ENCODE data around the gene STK17A. TPM values are rescaled to one million over a fixed set of nuclear protein-coding genes. Genes with fewer than 3 reads are reported as not detected.
A peak's percentile ranks its signal among the peaks of the same experiment; 100 is the strongest.

The STK17A gene
- total RNA-seq, 1 experiment from 2014 or later: 21.3 TPM

- TF ChIP-seq POLR2AphosphoS5 (IDR thresholded peaks at IDR 0.05; ENCODE audit: low read depth, low read length): no peak
- in situ Hi-C loops (cut with HindIII; ENCODE audit: low pct_unique_long_range_greater_than_20kb, low sequenced_read_pairs) (loop anchor here (25.0 kb wide), 1 partner anchor 120 kb away; no protein-coding TSS in a partner anchor), intact Hi-C loops (cut with micrococcal nuclease; ENCODE audit: unreplicated experiment) (no loop called here)
- H3K27ac ChIP-seq (ENCODE audit: low read length): no peak overlapping the region
- ATAC-seq (no peak), DNase-seq (ENCODE audit: low read depth, low spot score) (no peak)
- BruUV-seq (replicated peaks): no TSS peak
- H3K36me3 ChIP-seq (ENCODE audit: control insufficient read depth, insufficient read depth, low read length): no peaks in the 10 kb centered on the region; the same call in 1 of the 2 replicates
- no peaks in the 10 kb centered on the region for H3K27me3 ChIP-seq (ENCODE audit: control insufficient read depth, insufficient read depth, low read length)
- ChIA-PET POLR2A (interaction anchor here (0.6 kb wide), 1 partner anchor 119 kb away, joined by 4 read pairs; no protein-coding TSS in a partner anchor), CTCF (interaction anchor here (0.6 to 0.7 kb wide), 2 partner anchors 10 to 1828 kb away, joined by 3 to 7 read pairs; no protein-coding TSS in a partner anchor)
- no peaks in the 10 kb centered on the region for H3K9me3 ChIP-seq (ENCODE audit: control insufficient read depth, insufficient read depth, low read depth, low read length)
- no peak overlapping the region for H3K4me3 ChIP-seq (ENCODE audit: low read depth in 2 of 2, low read length in 2 of 2)
- peaks cover 23% of the 10 kb centered on the region for H3K4me1 ChIP-seq (ENCODE audit: control insufficient read depth, insufficient read depth, low read length)
These were observed 9.4 kb downstream of the STK17A start for GRCh38 chr7:43592326-43592725.

- DNase-seq (ENCODE audit: low read depth, low spot score): no peak
- no TSS peak for BruUV-seq (replicated peaks)
- intact Hi-C loops (cut with micrococcal nuclease; ENCODE audit: unreplicated experiment): no loop called here
- in situ Hi-C loops (cut with HindIII; ENCODE audit: low pct_unique_long_range_greater_than_20kb, low sequenced_read_pairs): loop anchor here (25.0 kb wide), 1 partner anchor 119 kb away; no protein-coding TSS in a partner anchor
- no peak overlapping the region for H3K4me3 ChIP-seq (ENCODE audit: low read depth in 2 of 2, low read length in 2 of 2)
- no peak for TF ChIP-seq TCF7L2 (IDR thresholded peaks at IDR 0.05; ENCODE audit: low read depth, low read length)
- TF ChIP-seq REST (IDR thresholded peaks at IDR 0.05; ENCODE audit: insufficient read depth in 1 of 2, low read depth in 2 of 2, low read length in 1 of 2): no peak
- TF ChIP-seq SIN3A (IDR thresholded peaks at IDR 0.05; ENCODE audit: borderline replicate concordance, insufficient read depth, low read depth, low read length): no peak
- no peak for TF ChIP-seq CTCF (IDR thresholded peaks at IDR 0.05)
- no peak for TF ChIP-seq POLR2AphosphoS5 (IDR thresholded peaks at IDR 0.05; ENCODE audit: low read depth, low read length)
- peaks cover 21% of the 10 kb centered on the region for H3K4me1 ChIP-seq (ENCODE audit: control insufficient read depth, insufficient read depth, low read length)
- H3K9me3 ChIP-seq (ENCODE audit: control insufficient read depth, insufficient read depth, low read depth, low read length): no peaks in the 10 kb centered on the region
- no peaks in the 10 kb centered on the region for H3K27me3 ChIP-seq (ENCODE audit: control insufficient read depth, insufficient read depth, low read length)
- ChIA-PET CTCF (interaction anchor here (0.6 to 0.7 kb wide), 2 partner anchors 11 to 1829 kb away, joined by 3 to 7 read pairs; no protein-coding TSS in a partner anchor), POLR2A (interaction anchor here (0.6 kb wide), 1 partner anchor 118 kb away, joined by 4 read pairs; no protein-coding TSS in a partner anchor)
- no peak overlapping the region for H3K27ac ChIP-seq (ENCODE audit: low read length)
- H3K36me3 ChIP-seq (ENCODE audit: control insufficient read depth, insufficient read depth, low read length): no peaks in the 10 kb centered on the region; the same call in 1 of the 2 replicates
- no peak for ATAC-seq
These were observed 10.1 kb downstream of the STK17A start for GRCh38 chr7:43593010-43593409.

GRCh38 chr7:43594020-43594419, 11.1 kb downstream of the STK17A start:
- CTCF ChIA-PET: interaction anchor here (1.5 kb wide), 1 partner anchor 11 kb away, joined by 4 read pairs; the partner anchor contains the start of gene STK17A
- Histone ChIP-seq H3K36me3 (ENCODE audit: control insufficient read depth, insufficient read depth, low read length) (no peaks in the 10 kb centered on the region; the same call in 1 of the 2 replicates), H3K27ac (ENCODE audit: low read length) (no peak overlapping the region), H3K4me1 (ENCODE audit: control insufficient read depth, insufficient read depth, low read length) (peaks cover 13% of the 10 kb centered on the region), H3K4me3 (ENCODE audit: low read depth in 2 of 2, low read length in 2 of 2) (no peak overlapping the region), H3K27me3 (ENCODE audit: control insufficient read depth, insufficient read depth, low read length) (no peaks in the 10 kb centered on the region), H3K9me3 (ENCODE audit: control insufficient read depth, insufficient read depth, low read depth, low read length) (no peaks in the 10 kb centered on the region)
- ATAC-seq: 0 out of 2 replicates have a peak, but pooled peaks have one; percentile 40
- POLR2A ChIA-PET: interaction anchor here (0.5 kb wide), 1 partner anchor 27 kb away, joined by 3 read pairs; no protein-coding TSS in a partner anchor
- intact Hi-C loops (cut with micrococcal nuclease; ENCODE audit: unreplicated experiment): no loop called here
- no peak for DNase-seq (ENCODE audit: low read depth, low spot score)
- TF ChIP-seq TCF7L2 (IDR thresholded peaks at IDR 0.05; ENCODE audit: low read depth, low read length) (no peak), CTCF (IDR thresholded peaks at IDR 0.05) (no peak), REST (IDR thresholded peaks at IDR 0.05; ENCODE audit: insufficient read depth in 1 of 2, low read depth in 2 of 2, low read length in 1 of 2) (no peak), POLR2AphosphoS5 (IDR thresholded peaks at IDR 0.05; ENCODE audit: low read depth, low read length) (no peak), SIN3A (IDR thresholded peaks at IDR 0.05; ENCODE audit: borderline replicate concordance, insufficient read depth, low read depth, low read length) (no peak)
- no TSS peak for BruUV-seq (replicated peaks)
- in situ Hi-C loops (cut with HindIII; ENCODE audit: low pct_unique_long_range_greater_than_20kb, low sequenced_read_pairs): loop anchor here (25.0 kb wide), 1 partner anchor 118 kb away; no protein-coding TSS in a partner anchor
